OCI-LY1 (cell line): ENCODE measurements around the gene SGPP2.

Experiments
- H2AFZ ChIP-seq: fragments of 200-600 bp; sonication (generic), shearing (Covaris generic); 2 replicates; pipeline ENCODE4 v1.6.0; 2014; ENCODE audit warnings: antibody characterized with exemption, mild to moderate bottlenecking, low read length
- H3F3A ChIP-seq: fragments of 200-600 bp; sonication (generic), shearing (Covaris generic); 2 replicates; pipeline ENCODE4 v1.6.0; 2014; ENCODE audit warnings: mild to moderate bottlenecking, antibody characterized with exemption, low read length, moderate library complexity; ENCODE audit not compliant: insufficient read depth
- H3K27ac ChIP-seq: fragments of 200-600 bp; sonication (generic); 2 replicates; pipeline ENCODE4 v1.5.1; 2014; ENCODE audit warnings: low read length, mixed run types, mild to moderate bottlenecking, low read depth; ENCODE audit not compliant: poor library complexity, severe bottlenecking
- H3K27me3 ChIP-seq: fragments of 200-600 bp; sonication (generic); 2 replicates; pipeline ENCODE4 v1.6.0; 2014; ENCODE audit warnings: antibody characterized with exemption, mild to moderate bottlenecking, low read length, moderate library complexity; ENCODE audit not compliant: insufficient read depth
- H3K36me3 ChIP-seq: fragments of 200-600 bp; sonication (generic); 2 replicates; pipeline ENCODE4 v1.6.1; 2014; ENCODE audit warnings: mild to moderate bottlenecking, antibody characterized with exemption, low read length, moderate library complexity, mixed read lengths; ENCODE audit not compliant: insufficient read depth
- H3K4me1 ChIP-seq: fragments of 200-600 bp; sonication (generic); 2 replicates; pipeline ENCODE4 v1.5.1; 2014; ENCODE audit warnings: mild to moderate bottlenecking, low read length, moderate library complexity; ENCODE audit not compliant: insufficient read depth, severe bottlenecking
- H3K4me2 ChIP-seq: fragments of 200-600 bp; sonication (generic), shearing (Covaris generic); 2 replicates; pipeline ENCODE4 v1.6.1; 2014; ENCODE audit warnings: low read length
- H3K4me3 ChIP-seq: fragments of 200-600 bp; sonication (generic); 2 replicates; pipeline ENCODE4 v1.5.1; 2014; ENCODE audit warnings: low read length, low read depth, mild to moderate bottlenecking, mixed read lengths; ENCODE audit not compliant: poor library complexity, severe bottlenecking
- H3K79me2 ChIP-seq: fragments of 200-600 bp; shearing (Covaris generic); 2 replicates; pipeline ENCODE4 v1.6.1; 2016; ENCODE audit warnings: mixed run types, low read length, mixed read lengths; ENCODE audit not compliant: insufficient read depth
- H3K9ac ChIP-seq: fragments of 200-600 bp; sonication (generic), shearing (Covaris generic); 2 replicates; pipeline ENCODE4 v1.6.1; 2014; ENCODE audit warnings: mild to moderate bottlenecking, low read length, mixed read lengths
- H3K9me2 ChIP-seq: fragments of 200-600 bp; sonication (generic), shearing (Covaris generic); 2 replicates; pipeline ENCODE4 v1.6.1; 2014; ENCODE audit warnings: low read depth, mild to moderate bottlenecking, low read length, mixed read lengths
- H3K9me3 ChIP-seq: fragments of 200-600 bp; shearing (Covaris generic); 2 replicates; pipeline ENCODE4 v1.6.1; 2014; ENCODE audit warnings: low read length, mixed read lengths
- H4K20me1 ChIP-seq: fragments of 200-600 bp; sonication (generic), shearing (Covaris generic); 2 replicates; pipeline ENCODE4 v1.6.0; 2016; ENCODE audit warnings: mild to moderate bottlenecking, low read length; ENCODE audit not compliant: insufficient read depth
- CTCF ChIP-seq: fragments of 200-600 bp; sonication (generic), shearing (Covaris generic); IDR thresholded peaks from 2 replicates; pipeline ENCODE4 v1.5.1; 2017; ENCODE audit warnings: mild to moderate bottlenecking, antibody characterized with exemption, low read length, moderate library complexity, mixed read lengths
- EZH2 ChIP-seq: fragments of 200-600 bp; sonication (generic), shearing (Covaris generic); IDR thresholded peaks from 2 replicates; pipeline ENCODE4 v1.8.0; 2017; ENCODE audit warnings: borderline replicate concordance, mixed run types, mild to moderate bottlenecking, antibody characterized with exemption, low read length, moderate library complexity, mixed read lengths

SGPP2 gene

GRCh38 chr2:222459983-222460382 is 35.6 kb downstream of the SGPP2 start:
- Histone ChIP-seq H3K4me3 (no peak overlapping the region), H3K27me3 (no peaks in the 10 kb centered on the region), H3K9ac (no peak overlapping the region), H3K36me3 (no peaks in the 10 kb centered on the region), H3K79me2 (no peaks in the 10 kb centered on the region), H3K27ac (no peak overlapping the region), H3K4me1 (no peaks in the 10 kb centered on the region), H3K9me2 (no peaks in the 10 kb centered on the region), H3K4me2 (no peak overlapping the region), H2AFZ (no peak overlapping the region), H4K20me1 (no peaks in the 10 kb centered on the region), H3K9me3 (no peaks in the 10 kb centered on the region), H3F3A (no peaks in the 10 kb centered on the region)
- TF ChIP-seq CTCF: no peak
- no peak for TF ChIP-seq EZH2

- H3K4me1 ChIP-seq: no peaks in the 10 kb centered on the region
- H3K27ac ChIP-seq: no peak overlapping the region
- H3K79me2 ChIP-seq: no peaks in the 10 kb centered on the region
- H3K36me3 ChIP-seq: no peaks in the 10 kb centered on the region
- H3K9me3 ChIP-seq: no peaks in the 10 kb centered on the region
- no peak overlapping the region for H3K9ac ChIP-seq
- no peak overlapping the region for H3K4me3 ChIP-seq
- H4K20me1 ChIP-seq: no peaks in the 10 kb centered on the region
- no peaks in the 10 kb centered on the region for H3K27me3 ChIP-seq
- no peak overlapping the region for H2AFZ ChIP-seq
- no peak overlapping the region for H3K4me2 ChIP-seq
- TF ChIP-seq CTCF: no peak
- no peak for TF ChIP-seq EZH2
- H3F3A ChIP-seq: no peaks in the 10 kb centered on the region
- H3K9me2 ChIP-seq: no peaks in the 10 kb centered on the region
Observed at GRCh38 chr2:222465746-222466145, 41.4 kb downstream of the SGPP2 start.

GRCh38 chr2:222468346-222468745 is 44.0 kb downstream of the SGPP2 start:
- Histone ChIP-seq H3F3A (no peaks in the 10 kb centered on the region), H4K20me1 (no peaks in the 10 kb centered on the region), H3K9me3 (no peaks in the 10 kb centered on the region), H3K4me2 (no peak overlapping the region), H2AFZ (no peak overlapping the region), H3K4me1 (no peaks in the 10 kb centered on the region), H3K9ac (no peak overlapping the region), H3K79me2 (no peaks in the 10 kb centered on the region), H3K27me3 (no peaks in the 10 kb centered on the region), H3K27ac (no peak overlapping the region), H3K9me2 (no peaks in the 10 kb centered on the region), H3K4me3 (no peak overlapping the region), H3K36me3 (no peaks in the 10 kb centered on the region)
- no peak for TF ChIP-seq EZH2
- TF ChIP-seq CTCF: no peak
